ENCODE data around the gene PHOX2A. TPM values are rescaled to one million over a fixed set of nuclear protein-coding genes. Genes with fewer than 3 reads are reported as not detected.
"Not testable (repeated sequence)": the region's sequence is repeated elsewhere in the genome, so short reads cannot be mapped to it uniquely, and the experiment has no call there.

The PHOX2A gene
- total RNA-seq, 1 experiment from 2014 or later = not detected

GRCh38 chr11:72222106-72222891 is 21.7 kb downstream of the PHOX2A start:
- no peak for DNase-seq (ENCODE audit: low read depth)

- DNase-seq (ENCODE audit: low read depth) = no peak
These were observed 22.4 kb downstream of the PHOX2A start for GRCh38 chr11:72221386-72222075.

- no peak for DNase-seq (ENCODE audit: low read depth)
These were observed 23.1 kb downstream of the PHOX2A start for GRCh38 chr11:72220696-72221363.

- DNase-seq (ENCODE audit: low read depth) = no peak
These were observed 25.7 kb downstream of the PHOX2A start for GRCh38 chr11:72218251-72218745.

GRCh38 chr11:72217841-72218240 is 26.1 kb downstream of the PHOX2A start:
- DNase-seq (ENCODE audit: low read depth) = no peak

GRCh38 chr11:72216638-72217037 is 27.3 kb downstream of the PHOX2A start, which contains the start of gene FOLR2:
FOLR2 (plus strand) TSS chr11:72216794; CDS start chr11:72218585, 1,791 bp downstream.
- DNase-seq (ENCODE audit: low read depth) = no peak

- DNase-seq (ENCODE audit: low read depth) = no peak
These were observed 34.9 kb downstream of the PHOX2A start for GRCh38 chr11:72209101-72209500.

GRCh38 chr11:72208281-72208680 is 35.7 kb downstream of the PHOX2A start:
- no peak for DNase-seq (ENCODE audit: low read depth)

- DNase-seq (ENCODE audit: low read depth) = not testable (repeated sequence)
These were observed 37.2 kb downstream of the PHOX2A start for GRCh38 chr11:72206794-72207193.

- DNase-seq (ENCODE audit: low read depth) = no peak
These were observed 39.1 kb downstream of the PHOX2A start for GRCh38 chr11:72204886-72205285.

- no peak for DNase-seq (ENCODE audit: low read depth)
These were observed 40.8 kb downstream of the PHOX2A start for GRCh38 chr11:72203163-72203562.

- DNase-seq (ENCODE audit: low read depth) = no peak
These were observed 41.4 kb downstream of the PHOX2A start for GRCh38 chr11:72202571-72202970.

- DNase-seq (ENCODE audit: low read depth) = not testable (repeated sequence)
These were observed 42.5 kb downstream of the PHOX2A start for GRCh38 chr11:72201445-72201844.

- DNase-seq (ENCODE audit: low read depth) = no peak
These were observed 48.3 kb downstream of the PHOX2A start for GRCh38 chr11:72195518-72196270.

GRCh38 chr11:72191961-72192381 is 52.0 kb downstream of the PHOX2A start, which contains the start of gene FOLR1:
FOLR1 (plus strand) TSS chr11:72192140; CDS start chr11:72192174, 34 bp downstream.
- peak; percentile 12 for DNase-seq (ENCODE audit: low read depth)

GRCh38 chr11:72190631-72191071 is 53.3 kb downstream of the PHOX2A start:
- DNase-seq (ENCODE audit: low read depth) = peak; percentile 3

- no peak for DNase-seq (ENCODE audit: low read depth)
These were observed 54.3 kb downstream of the PHOX2A start for GRCh38 chr11:72189455-72190250.
